K562 (cell line): Measurements from ENCODE around the gene SLC39A13. TPM values are rescaled to one million over a fixed set of nuclear protein-coding genes. Genes with fewer than 3 reads are reported as not detected.

ENCODE experiments used
- ETV6 ChIP-seq, 3 experiments: fragments of 150-350 bp in 1 of 3; sonication (generic) in 1 of 3; formaldehyde crosslinking in 1 of 3; IDR thresholded peaks; 2 replicates each; pipeline versions ENCODE4 v1.6.1 to v1.8.0; 2014 to 2022; ENCODE audit warnings: borderline replicate concordance in 2 of 3, low read depth in 2 of 3, antibody characterized with exemption in 1 of 3, low read length in 1 of 3, mild to moderate bottlenecking in 1 of 3, missing genetic modification reagents in 1 of 3
- FOXP1 ChIP-seq: sonication (generic); formaldehyde crosslinking; IDR thresholded peaks from 2 replicates; pipeline ENCODE4 v1.8.0; 2022; ENCODE audit warnings: mild to moderate bottlenecking, missing genetic modification reagents
- HCFC1 ChIP-seq: IDR thresholded peaks from 2 replicates; pipeline ENCODE4 v1.6.1; 2012; ENCODE audit warnings: low read depth, low read length, improper control_type of control experiment
- MAFF ChIP-seq: IDR thresholded peaks from 2 replicates; pipeline ENCODE4 v1.6.1; 2012; ENCODE audit warnings: low read length, improper control_type of control experiment
- NFXL1 ChIP-seq: fragments of 450-650 bp; formaldehyde crosslinking; IDR thresholded peaks from 2 replicates; pipeline ENCODE4 v1.4.0; 2021; ENCODE audit warnings: mild to moderate bottlenecking
- RBFOX2 ChIP-seq: fragments of 200-400 bp; formaldehyde crosslinking; IDR thresholded peaks from 2 replicates; pipeline ENCODE4 v1.6.1; 2017; ENCODE audit warnings: low read depth, mild to moderate bottlenecking, low read length, moderate library complexity
- RBM39 ChIP-seq: fragments of 200-400 bp; formaldehyde crosslinking; optimal IDR thresholded peaks from 2 replicates; pipeline ENCODE3; 2018; ENCODE audit warnings: low read depth, low read length
- RUNX1 ChIP-seq: sonication (generic); IDR thresholded peaks from 2 replicates; pipeline ENCODE4 v1.6.1; 2016; ENCODE audit warnings: antibody characterized with exemption, low read depth
- TOE1 ChIP-seq, 2 experiments: fragments of 450-650 bp in 1 of 2; sonication (generic) in 1 of 2; formaldehyde crosslinking in 1 of 2; IDR thresholded peaks; 2 replicates each; pipeline versions ENCODE4 v1.7.1 to v1.8.0; 2016 to 2022; ENCODE audit warnings: borderline replicate concordance in 2 of 2, mild to moderate bottlenecking in 2 of 2, antibody characterized with exemption in 1 of 2, inconsistent platforms in 1 of 2, low read depth in 1 of 2, missing genetic modification reagents in 1 of 2, moderate library complexity in 1 of 2
- WHSC1 ChIP-seq: IDR thresholded peaks from one replicate; pipeline ENCODE4 v1.6.1; 2012; ENCODE audit warnings: low read length, control low read depth, inconsistent platforms
- ZBTB33 ChIP-seq: sonication (generic); formaldehyde crosslinking; IDR thresholded peaks from 2 replicates; pipeline ENCODE4 v1.8.1; 2023; ENCODE audit warnings: mild to moderate bottlenecking, missing genetic modification reagents
- ZFP1 ChIP-seq: fragments of 450-650 bp; formaldehyde crosslinking; IDR thresholded peaks from 2 replicates; pipeline ENCODE4 v1.4.0; 2020; ENCODE audit warnings: mild to moderate bottlenecking, mixed read lengths
- ZKSCAN1 ChIP-seq: fragments of 150-350 bp; IDR thresholded peaks from 2 replicates; pipeline ENCODE4 v1.6.1; 2016; ENCODE audit warnings: low read depth, low read length
- ZNF3 ChIP-seq: fragments of 250-450 bp; sonication (Bioruptor Pico); IDR thresholded peaks from 2 replicates; pipeline ENCODE4 v1.5.0; 2021; ENCODE audit warnings: mild to moderate bottlenecking, moderate library complexity
- ZNF324 ChIP-seq: fragments of 250-450 bp; sonication (Bioruptor Pico); IDR thresholded peaks from 2 replicates; pipeline ENCODE4 v1.4.0; 2020; ENCODE audit warnings: mild to moderate bottlenecking
- ZNF408 ChIP-seq: fragments of 250-450 bp; sonication (Bioruptor Pico); IDR thresholded peaks from 2 replicates; pipeline ENCODE4 v1.4.0; 2020; ENCODE audit warnings: low read depth, mild to moderate bottlenecking, moderate library complexity
- polyA plus RNA-seq, 8 experiments: library from polyadenylated mRNA; depleted of rRNA in 4 of 8; stranded (reverse) in 5 of 8; unstranded in 3 of 8; fragments of >200 nt; fragmentation: Nextera tagmentation in 2 of 8; fragmentation: Illumina TruSeq in 1 of 8; extraction: Ambion mirVana in 2 of 8; extraction: Trizol in 1 of 8; gene quantifications; 2 replicates each; pipeline versions ENCODE4 v1.2.1 to v1.2.3, GENCODE V29; 2011 to 2014; ENCODE audit warnings: inconsistent platforms in 1 of 8, missing spikeins in 1 of 8
- total RNA-seq, 7 experiments: library from RNA; depleted of rRNA in 6 of 7; stranded (reverse); fragments of >200 nt in 6 of 7; fragmentation: Illumina TruSeq in 2 of 7; extraction: Trizol in 2 of 7; gene quantifications; 2 replicates each; pipeline versions ENCODE4 v1.2.1 to v1.2.3, GENCODE V29; 2011 to 2021; ENCODE audit warnings: low replicate concordance in 1 of 7
- TF ChIP-seq, protein P1 (sequence below): fragments of 450-650 bp; IDR thresholded peaks from 2 replicates; pipeline ENCODE4 v1.6.1; 2016; ENCODE audit warnings: low read depth

Gene SLC39A13
- total and polyA plus RNA-seq, 9 of the 15 experiments (the other 6 are each of a cell fraction or from before 2014, with no cell fraction given) = 0.17 to 15.9 (median 3.2) TPM

DNA sequence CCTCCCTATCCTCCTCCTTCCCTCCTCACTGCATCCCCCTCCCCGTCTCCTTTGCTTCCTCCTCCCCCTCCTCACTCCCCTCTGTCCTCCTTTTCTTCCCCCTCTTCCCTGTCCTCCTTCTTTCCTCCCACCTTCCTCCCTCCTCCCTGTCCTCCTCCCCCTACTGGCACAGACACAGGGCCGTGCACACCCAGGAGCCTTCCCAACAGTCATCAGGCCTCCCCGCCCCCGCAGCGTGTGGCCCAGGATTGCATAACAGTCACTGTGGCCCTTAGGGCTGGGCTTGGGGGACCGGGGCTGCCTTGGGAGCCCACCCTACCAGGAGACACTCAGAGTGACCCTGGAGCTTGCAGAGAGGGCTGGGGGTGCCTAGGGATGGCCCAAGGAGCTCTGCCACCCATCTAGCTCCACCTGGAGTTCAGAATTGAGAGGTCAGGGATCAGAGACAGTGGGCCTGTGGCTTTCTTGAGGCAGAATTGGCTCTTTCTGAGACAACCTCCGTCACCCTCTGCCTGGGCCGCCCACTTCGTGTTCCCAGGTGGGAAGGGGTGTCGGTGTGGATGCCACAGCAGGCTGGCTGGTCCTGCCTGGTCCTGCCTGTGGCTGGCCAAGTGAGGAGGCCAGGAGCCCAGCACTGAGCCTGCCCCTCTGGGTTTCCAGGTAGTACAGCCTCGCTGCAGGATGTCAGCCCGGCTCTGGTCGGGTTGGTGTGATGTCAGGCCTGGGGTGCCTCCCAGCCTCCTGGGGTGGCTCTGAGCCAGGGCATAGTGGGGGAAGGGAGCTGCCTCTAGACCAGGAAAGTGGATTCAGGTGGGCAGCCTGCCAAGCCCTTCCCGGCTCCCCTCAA lies 31.6 kb upstream of the SLC39A13 start (continued):
- no peak for TF ChIP-seq RUNX1
- no peak for TF ChIP-seq ZFP1 (CRISPR knock-in tag)
- no peak for TF ChIP-seq ZNF324
- no peak for TF ChIP-seq FOXP1 (CRISPR knock-in tag)
- TF ChIP-seq ZBTB33 (CRISPR knock-in tag) = no peak
- no peak for TF ChIP-seq ZNF408 (CRISPR knock-in tag)
- no peak for TF ChIP-seq RBM39
- no peak; the same call in 1 of the 2 replicates for TF ChIP-seq ZKSCAN1
- TF ChIP-seq, protein P1, sequence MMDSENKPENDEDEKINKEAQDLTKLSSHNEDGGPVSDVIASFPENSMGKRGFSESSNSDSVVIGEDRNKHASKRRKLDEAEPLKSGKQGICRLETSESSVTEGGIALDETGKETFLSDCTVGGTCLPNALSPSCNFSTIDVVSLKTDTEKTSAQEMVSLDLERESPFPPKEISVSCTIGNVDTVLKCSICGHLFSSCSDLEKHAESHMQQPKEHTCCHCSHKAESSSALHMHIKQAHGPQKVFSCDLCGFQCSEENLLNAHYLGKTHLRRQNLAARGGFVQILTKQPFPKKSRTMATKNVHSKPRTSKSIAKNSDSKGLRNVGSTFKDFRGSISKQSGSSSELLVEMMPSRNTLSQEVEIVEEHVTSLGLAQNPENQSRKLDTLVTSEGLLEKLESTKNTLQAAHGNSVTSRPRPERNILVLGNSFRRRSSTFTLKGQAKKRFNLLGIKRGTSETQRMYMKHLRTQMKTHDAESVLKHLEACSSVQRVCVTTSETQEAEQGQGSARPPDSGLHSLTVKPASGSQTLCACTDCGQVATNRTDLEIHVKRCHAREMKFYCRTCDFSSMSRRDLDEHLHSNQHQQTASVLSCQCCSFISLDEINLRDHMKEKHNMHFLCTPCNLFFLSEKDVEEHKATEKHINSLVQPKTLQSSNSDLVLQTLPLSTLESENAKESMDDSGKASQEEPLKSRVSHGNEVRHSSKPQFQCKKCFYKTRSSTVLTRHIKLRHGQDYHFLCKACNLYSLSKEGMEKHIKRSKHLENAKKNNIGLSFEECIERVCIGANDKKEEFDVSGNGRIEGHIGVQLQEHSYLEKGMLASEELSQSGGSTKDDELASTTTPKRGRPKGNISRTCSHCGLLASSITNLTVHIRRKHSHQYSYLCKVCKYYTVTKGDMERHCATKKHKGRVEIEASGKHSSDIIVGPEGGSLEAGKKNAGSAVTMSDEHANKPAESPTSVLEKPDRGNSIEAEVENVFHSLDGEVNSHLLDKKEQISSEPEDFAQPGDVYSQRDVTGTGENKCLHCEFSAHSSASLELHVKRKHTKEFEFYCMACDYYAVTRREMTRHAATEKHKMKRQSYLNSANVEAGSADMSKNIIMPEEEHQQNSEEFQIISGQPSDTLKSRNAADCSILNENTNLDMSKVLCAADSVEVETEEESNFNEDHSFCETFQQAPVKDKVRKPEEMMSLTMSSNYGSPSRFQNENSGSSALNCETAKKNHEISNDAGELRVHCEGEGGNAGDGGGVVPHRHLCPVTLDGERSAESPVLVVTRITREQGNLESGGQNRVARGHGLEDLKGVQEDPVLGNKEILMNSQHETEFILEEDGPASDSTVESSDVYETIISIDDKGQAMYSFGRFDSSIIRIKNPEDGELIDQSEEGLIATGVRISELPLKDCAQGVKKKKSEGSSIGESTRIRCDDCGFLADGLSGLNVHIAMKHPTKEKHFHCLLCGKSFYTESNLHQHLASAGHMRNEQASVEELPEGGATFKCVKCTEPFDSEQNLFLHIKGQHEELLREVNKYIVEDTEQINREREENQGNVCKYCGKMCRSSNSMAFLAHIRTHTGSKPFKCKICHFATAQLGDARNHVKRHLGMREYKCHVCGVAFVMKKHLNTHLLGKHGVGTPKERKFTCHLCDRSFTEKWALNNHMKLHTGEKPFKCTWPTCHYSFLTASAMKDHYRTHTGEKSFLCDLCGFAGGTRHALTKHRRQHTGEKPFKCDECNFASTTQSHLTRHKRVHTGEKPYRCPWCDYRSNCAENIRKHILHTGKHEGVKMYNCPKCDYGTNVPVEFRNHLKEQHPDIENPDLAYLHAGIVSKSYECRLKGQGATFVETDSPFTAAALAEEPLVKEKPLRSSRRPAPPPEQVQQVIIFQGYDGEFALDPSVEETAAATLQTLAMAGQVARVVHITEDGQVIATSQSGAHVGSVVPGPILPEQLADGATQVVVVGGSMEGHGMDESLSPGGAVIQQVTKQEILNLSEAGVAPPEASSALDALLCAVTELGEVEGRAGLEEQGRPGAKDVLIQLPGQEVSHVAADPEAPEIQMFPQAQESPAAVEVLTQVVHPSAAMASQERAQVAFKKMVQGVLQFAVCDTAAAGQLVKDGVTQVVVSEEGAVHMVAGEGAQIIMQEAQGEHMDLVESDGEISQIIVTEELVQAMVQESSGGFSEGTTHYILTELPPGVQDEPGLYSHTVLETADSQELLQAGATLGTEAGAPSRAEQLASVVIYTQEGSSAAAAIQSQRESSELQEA = peak; percentile 30; the same call in 1 of the 2 replicates
- no peak for TF ChIP-seq ZNF3 (CRISPR knock-in tag)
- no peak for TF ChIP-seq WHSC1
- TF ChIP-seq RBFOX2 = 0 out of 2 replicates have a peak, but pooled peaks have one; percentile 35
- TF ChIP-seq NFXL1 = no peak
- TF ChIP-seq MAFF = no peak
- TF ChIP-seq TOE1 (IDR thresholded peaks at IDR 0.05; ENCODE audit: borderline replicate concordance) = no peak
- TF ChIP-seq TOE1 (CRISPR knock-in tag; IDR thresholded peaks at IDR 0.05; ENCODE audit: borderline replicate concordance, low read depth) = no peak
- 0 out of 2 replicates have a peak, but pooled peaks have one; percentile 14 for TF ChIP-seq HCFC1
- no peak for TF ChIP-seq ETV6 (IDR thresholded peaks at IDR 0.05; ENCODE audit: borderline replicate concordance in 1 of 2, low read depth in 2 of 2, low read length in 1 of 2)
- no peak for TF ChIP-seq ETV6 (CRISPR knock-in tag; IDR thresholded peaks at IDR 0.05; ENCODE audit: borderline replicate concordance)
